Gastrocnemius medialis (tissue), 4 donors: Measurements from ENCODE around the gene UNC93B1. TPM values are rescaled to one million over a fixed set of nuclear protein-coding genes. Genes with fewer than 3 reads are reported as not detected.

Experiments used
- ATAC-seq, 2 donors: fragments of 150-250 bp; one replicate each; pipeline ENCODE4 v1.9.1; 2016
- DNase-seq, 2 donors: peaks; one replicate each; pipeline ENCODE4 v3.0.0-alpha.2; 2019
- H3K27ac ChIP-seq, 4 donors: fragments of 200-600 bp; sonication (generic); 1 replicate in 1 of 4; 2 replicates in 3 of 4; pipeline ENCODE4 v1.5.1; 2016 to 2018; ENCODE audit warnings: mild to moderate bottlenecking in 2 of 4, moderate library complexity in 1 of 4
- H3K27me3 ChIP-seq, 3 donors: fragments of 200-600 bp; sonication (generic) in 2 of 3; 1 replicate in 1 of 3; 2 replicates in 2 of 3; pipeline versions ENCODE4 v1.5.1 to v1.6.0; 2016 to 2019; ENCODE audit warnings: mild to moderate bottlenecking in 1 of 3, moderate library complexity in 1 of 3
- H3K36me3 ChIP-seq, 2 donors: fragments of 200-600 bp; sonication (generic) in 1 of 2; one replicate each; pipeline ENCODE4 v1.5.1; 2017 to 2018
- H3K4me1 ChIP-seq, 2 donors: fragments of 200-600 bp; sonication (generic) in 1 of 2; one replicate each; pipeline ENCODE4 v1.5.1; 2016 to 2017; ENCODE audit warnings: mild to moderate bottlenecking in 2 of 2
- H3K4me3 ChIP-seq, 4 donors: fragments of 200-600 bp; sonication (generic) in 3 of 4; 1 replicate in 1 of 4; 2 replicates in 3 of 4; pipeline ENCODE4 v1.5.1; 2016 to 2019; ENCODE audit warnings: mild to moderate bottlenecking in 2 of 4
- H3K9me3 ChIP-seq, 3 donors: fragments of 200-600 bp; sonication (generic) in 2 of 3; 1 replicate in 1 of 3; 2 replicates in 2 of 3; pipeline ENCODE4 v1.5.1; 2016 to 2019
- CTCF ChIP-seq, 5 experiments: fragments of 450-650 bp in 3 of 5; fragments of 200-600 bp in 2 of 5; sonication (generic) in 2 of 5; IDR thresholded peaks in 4 of 5; conservative IDR thresholded peaks in 1 of 5; 1 replicate in 4 of 5; 2 replicates in 1 of 5; pipeline ENCODE4 v1.5.1; 2016 to 2019; ENCODE audit warnings: antibody characterized with exemption in 5 of 5, mild to moderate bottlenecking in 3 of 5, moderate library complexity in 3 of 5
- POLR2A ChIP-seq, 2 donors: fragments of 450-650 bp; IDR thresholded peaks; one replicate each; pipeline ENCODE4 v1.6.1; 2017; ENCODE audit warnings: antibody characterized with exemption in 2 of 2, mild to moderate bottlenecking in 2 of 2, moderate library complexity in 2 of 2
- in situ Hi-C, 4 donors: fragments of 200-750 bp; cut with MboI; loops; one replicate each; pipeline versions ENCODE4 v1.15.0 to v1.8.0; 2017; ENCODE audit warnings: low sequenced_read_pairs in 4 of 4
- intact Hi-C: fragments of 100-400 bp; cut with DNase I; formaldehyde crosslinking; loops from one replicate; pipeline ENCODE4 v1.15.1; 2023; ENCODE audit warnings: low total_unique reads
- total RNA-seq, 4 donors: library from RNA; depleted of rRNA; stranded (reverse); fragments of >200 nt; gene quantifications; one replicate each; pipeline versions ENCODE4 v1.1.0 to v1.2.3, GENCODE V29; 2016

The UNC93B1 gene
- total RNA-seq = 1 to 10 TPM; 5.4 to 8.8 (median 6.4) TPM

- Histone ChIP-seq H3K4me1 (no peaks in the 10 kb centered on the region), H3K36me3 (no peaks in the 10 kb centered on the region), H3K9me3 (no peaks in the 10 kb centered on the region), H3K4me3 (peak within 1 kb of the TSS; percentile 54 to 77 (median 63)), H3K27ac (peak within 1 kb of the TSS in 3 of 4 donors; percentile 47 to 54 (median 51)), H3K27me3 (peaks cover 0 to 4% (median 0%) of the 10 kb centered on the region in 3 donors)
- ATAC-seq (peak; percentile 66 to 67), DNase-seq (peak; percentile 60 to 74)
- intact Hi-C loops (loop anchor here (5.0 kb wide), 1 partner anchor 33 kb away; the partner anchor contains the start of gene TCIRG1), in situ Hi-C loops (no loop called here)
- no peak for TF ChIP-seq CTCF (IDR thresholded peaks at IDR 0.05 in 4 of 5, conservative IDR thresholded peaks at IDR 0.05 in 1 of 5)
- peak; percentile 28 to 52 for TF ChIP-seq POLR2A (IDR thresholded peaks at IDR 0.05)
These were observed at the start of gene UNC93B1 for GRCh38 chr11:68003846-68004550. TSS of gene UNC93B1 (minus strand) at chr11:68004097. CDS start at chr11:68004043, 54 bp downstream.

- Histone ChIP-seq H3K4me3 (no peak overlapping the region), H3K36me3 (no peaks in the 10 kb centered on the region), H3K9me3 (no peaks in the 10 kb centered on the region), H3K4me1 (no peaks in the 10 kb centered on the region), H3K27me3 (no peaks in the 10 kb centered on the region), H3K27ac (no peak overlapping the region)
- DNase-seq (no peak), ATAC-seq (no peak)
- TF ChIP-seq POLR2A (IDR thresholded peaks at IDR 0.05) (no peak), CTCF (IDR thresholded peaks at IDR 0.05 in 4 of 5, conservative IDR thresholded peaks at IDR 0.05 in 1 of 5) (no peak)
- intact Hi-C loops = no loop called here
- in situ Hi-C loops = no loop called here
These were observed 49.2 kb upstream of the UNC93B1 start for GRCh38 chr11:68053117-68053516.

GRCh38 chr11:68052137-68052873 is 48.4 kb upstream of the UNC93B1 start:
- Histone ChIP-seq H3K4me3 (no peak overlapping the region), H3K36me3 (no peaks in the 10 kb centered on the region)

GRCh38 chr11:68051191-68052136 is 47.6 kb upstream of the UNC93B1 start:
- intact Hi-C loops (no loop called here), in situ Hi-C loops (no loop called here)
- Histone ChIP-seq H3K27me3 (no peaks in the 10 kb centered on the region), H3K9me3 (no peaks in the 10 kb centered on the region), H3K4me3 (no peak overlapping the region), H3K4me1 (no peaks in the 10 kb centered on the region), H3K36me3 (no peaks in the 10 kb centered on the region), H3K27ac (no peak overlapping the region)
- TF ChIP-seq CTCF (IDR thresholded peaks at IDR 0.05 in 4 of 5, conservative IDR thresholded peaks at IDR 0.05 in 1 of 5) = no peak
- no peak for TF ChIP-seq POLR2A (IDR thresholded peaks at IDR 0.05)
- DNase-seq (no peak), ATAC-seq (no peak)

More at GRCh38 chr11:68052137-68052873, 48.4 kb upstream of the UNC93B1 start:
- H3K9me3 ChIP-seq = no peaks in the 10 kb centered on the region
- H3K27ac ChIP-seq = no peak overlapping the region
- DNase-seq = no peak
- TF ChIP-seq POLR2A (IDR thresholded peaks at IDR 0.05) = no peak
- H3K27me3 ChIP-seq = no peaks in the 10 kb centered on the region
- intact Hi-C loops = no loop called here
- in situ Hi-C loops = no loop called here
- H3K4me1 ChIP-seq = no peaks in the 10 kb centered on the region
- no peak for ATAC-seq
